ENCODE results near the gene KIF1B.
"Not testable (repeated sequence)": the region's sequence is repeated elsewhere in the genome, so short reads cannot be mapped to it uniquely, and the experiment has no call there.

KIF1B gene

DNA sequence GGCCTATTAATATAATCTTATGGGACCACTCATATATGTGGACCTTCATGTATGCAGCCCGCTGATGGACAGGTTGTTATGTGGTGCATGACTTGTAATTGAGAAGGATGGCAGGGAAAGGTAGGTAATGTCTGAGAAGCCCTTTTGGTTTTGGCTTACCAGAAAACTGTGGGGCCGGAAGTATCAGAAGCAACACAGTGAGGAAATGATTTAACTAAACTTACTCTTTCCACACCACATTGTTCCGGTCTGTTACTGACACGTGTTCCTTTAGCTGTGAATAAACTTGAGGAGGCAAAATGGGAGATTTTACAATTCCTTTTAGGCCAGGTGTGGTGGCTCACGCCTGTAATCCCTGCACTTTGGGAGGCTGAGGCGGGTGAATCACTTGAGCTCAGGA lies 32.4 kb downstream of the KIF1B start:
- no peak for DNase-seq

DNA sequence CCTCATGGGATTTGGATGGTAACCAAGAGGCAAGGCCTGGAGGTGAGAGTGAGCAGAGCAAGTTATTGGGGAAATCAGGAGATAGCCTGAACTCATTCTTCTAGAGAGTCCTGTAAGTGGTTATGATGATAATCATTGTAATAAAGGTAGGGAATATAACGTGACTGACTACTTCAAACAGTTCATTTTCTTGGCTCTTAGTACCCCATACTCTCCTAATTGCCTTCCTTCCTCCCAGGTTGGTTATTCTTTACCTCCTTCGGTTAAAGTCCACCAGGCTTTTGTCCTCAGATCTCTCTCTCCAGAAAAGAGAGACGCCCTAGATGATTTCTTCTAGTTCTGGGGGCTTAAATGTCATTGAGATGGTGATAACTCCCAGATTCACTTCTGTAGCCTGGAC lies 35.3 kb downstream of the KIF1B start:
- no peak for DNase-seq

DNA sequence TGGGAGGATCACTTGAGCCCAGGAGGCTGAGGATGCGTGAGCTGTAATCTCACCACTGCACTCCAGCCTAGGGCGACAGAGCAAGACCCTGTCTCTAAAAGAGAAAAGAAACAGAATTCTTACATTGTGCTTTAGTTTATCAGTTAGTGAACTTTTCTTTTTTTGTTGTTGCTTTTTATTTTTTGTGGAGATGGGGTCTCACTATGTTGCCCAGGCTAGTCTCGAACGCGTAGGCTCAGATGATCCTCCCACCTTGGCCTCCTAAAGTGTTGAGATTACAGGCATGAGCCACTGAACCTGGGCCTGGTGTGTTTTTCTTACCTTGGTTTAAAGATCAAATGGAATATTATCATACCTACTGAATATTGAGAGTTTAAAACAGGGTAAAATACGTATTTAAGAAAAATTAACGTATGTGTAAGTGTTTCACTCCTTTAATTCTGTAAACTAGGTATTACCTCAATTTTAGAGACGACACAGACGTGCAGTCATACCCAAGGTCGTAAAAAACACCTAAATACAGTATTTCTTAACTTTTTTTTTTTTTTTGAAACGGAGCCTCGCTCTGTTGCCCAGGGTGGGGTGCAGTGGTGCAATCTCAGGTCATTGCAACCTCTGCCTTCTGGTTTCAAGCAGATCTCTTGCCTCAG lies 39.6 kb downstream of the KIF1B start:
- no peak for DNase-seq

DNA sequence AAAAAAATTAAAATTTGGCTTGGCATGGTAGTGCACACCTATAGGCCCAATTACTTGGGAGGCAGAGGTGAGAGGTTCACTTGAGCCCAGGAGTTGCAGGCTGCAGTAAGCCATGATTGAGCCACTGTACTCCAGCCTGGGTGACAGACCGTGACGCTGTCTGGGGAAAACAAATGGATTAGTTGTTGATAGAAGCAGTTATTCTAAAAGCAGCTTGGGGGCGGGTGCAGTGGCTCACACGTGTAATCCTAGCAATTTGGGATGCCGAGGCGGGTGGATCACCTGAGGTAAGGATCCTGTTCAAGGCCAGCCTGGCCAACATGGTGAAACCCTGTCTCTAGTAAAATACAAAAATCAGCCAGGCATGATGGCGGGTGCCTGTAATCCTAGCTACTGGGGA lies 40.3 kb downstream of the KIF1B start:
- no peak for DNase-seq

DNA sequence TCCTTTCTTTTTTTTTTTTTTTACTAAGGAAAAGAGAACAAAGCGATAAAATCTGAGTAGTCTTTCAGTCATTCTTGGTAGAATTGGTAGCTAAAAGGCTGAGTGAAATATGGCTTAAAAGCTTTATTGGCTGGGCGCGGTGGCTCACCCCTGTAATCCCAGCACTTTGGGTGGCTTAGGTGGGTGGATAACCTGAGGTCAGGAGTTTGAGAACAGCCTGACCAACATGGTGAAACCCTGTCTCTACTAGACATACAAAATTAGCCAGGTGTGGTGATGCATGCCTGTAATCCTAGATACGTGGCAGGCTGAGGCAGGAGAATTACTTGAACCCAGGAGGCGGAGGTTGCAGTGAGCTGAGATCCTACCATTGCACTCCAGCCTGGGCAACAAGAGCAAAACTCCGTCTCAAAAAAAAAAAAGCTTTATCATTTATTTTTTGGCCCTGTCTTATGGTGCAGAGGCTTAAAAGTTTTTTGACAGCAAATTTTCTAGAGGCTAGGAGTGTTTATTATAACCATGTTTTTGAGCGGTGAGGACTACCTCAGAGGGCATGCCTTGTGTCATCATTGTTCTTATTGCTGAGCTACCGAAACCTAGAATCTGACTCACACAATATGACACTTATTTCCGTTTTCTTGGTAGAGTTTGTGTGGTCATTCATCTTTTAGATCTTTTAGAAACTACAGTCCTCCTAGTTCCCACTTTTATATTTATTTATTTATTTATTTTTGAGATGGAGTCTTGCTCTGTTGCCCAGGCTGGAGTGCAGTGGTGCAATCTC lies 41.1 kb downstream of the KIF1B start:
- DNase-seq, result not testable (repeated sequence)

DNA sequence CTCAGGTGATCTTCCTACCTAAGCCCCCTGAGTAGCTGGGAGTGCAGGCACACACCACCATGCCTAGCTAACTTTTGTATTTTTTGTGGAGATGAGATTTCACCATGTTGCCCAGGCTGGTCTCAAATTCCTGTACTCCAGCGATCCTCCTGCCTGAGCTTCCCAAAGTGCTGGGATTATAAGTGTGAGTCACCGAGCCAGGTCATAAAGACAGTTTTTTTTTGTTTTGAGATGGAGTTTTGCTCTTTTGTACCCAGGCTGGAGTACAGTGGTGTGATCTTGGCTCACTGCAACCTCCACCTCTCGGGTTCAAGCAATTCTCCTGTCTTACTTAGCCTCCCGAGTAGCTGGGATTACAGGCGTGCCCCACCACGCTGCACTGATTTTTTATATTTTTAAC lies 42.1 kb downstream of the KIF1B start:
- DNase-seq, result no peak

DNA sequence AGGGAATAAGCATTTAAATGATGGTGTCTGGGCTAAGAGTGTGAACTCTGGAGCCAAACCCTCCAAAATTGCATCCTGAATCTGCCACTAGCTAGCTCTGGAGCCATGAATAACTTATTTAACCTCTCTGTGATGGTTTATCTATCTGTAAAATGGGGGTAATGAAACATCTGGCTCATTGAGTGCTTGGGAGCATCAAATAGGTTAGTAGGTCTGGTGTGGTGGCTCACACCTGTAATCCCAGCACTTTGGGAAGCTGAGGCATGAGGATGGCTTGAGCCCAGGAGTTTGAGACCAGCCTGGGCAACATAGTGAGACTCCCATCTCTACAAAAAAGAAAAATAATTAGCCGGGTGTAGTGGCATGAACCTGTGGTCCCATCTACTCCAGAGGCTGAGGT lies 42.8 kb downstream of the KIF1B start:
- no peak for DNase-seq

DNA sequence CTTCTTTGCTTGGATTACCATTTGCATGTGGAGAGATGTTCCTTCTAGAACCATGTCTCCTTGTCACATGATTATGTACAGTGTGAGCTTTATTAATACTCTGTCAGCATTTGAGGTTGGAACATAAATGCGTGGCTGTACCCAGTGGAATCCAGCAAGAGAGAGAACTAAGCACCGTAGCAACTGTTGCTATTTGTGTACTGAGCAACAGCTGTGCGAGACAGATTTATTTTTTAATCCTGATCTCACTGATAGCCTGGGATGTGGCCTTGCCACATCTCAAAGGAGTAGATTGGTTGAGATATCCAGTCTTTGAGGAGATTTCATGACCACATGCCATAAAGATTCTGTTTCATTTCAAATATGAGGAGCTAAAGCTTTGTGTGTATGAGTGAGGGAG lies 43.4 kb downstream of the KIF1B start:
- DNase-seq, result no peak

DNA sequence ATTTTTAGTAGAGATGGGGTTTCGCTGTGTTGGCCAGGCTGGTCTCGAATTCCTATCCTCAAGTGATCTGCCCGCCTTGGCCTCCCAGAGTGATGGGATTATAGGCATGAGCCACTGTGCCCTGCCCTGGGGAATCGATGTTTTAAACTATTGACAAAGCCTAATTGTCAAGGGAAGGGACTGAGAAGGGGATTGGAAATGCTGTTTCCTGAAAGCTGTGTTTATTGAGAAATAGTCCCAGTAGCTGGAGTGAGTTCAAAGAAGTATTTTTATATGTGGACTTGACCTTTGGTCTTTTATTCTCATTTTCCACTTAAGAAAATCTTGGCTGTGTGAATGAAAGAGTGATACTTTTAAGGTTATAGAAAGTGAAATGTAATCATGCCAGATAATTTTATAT lies 47.5 kb downstream of the KIF1B start:
- no peak for DNase-seq

DNA sequence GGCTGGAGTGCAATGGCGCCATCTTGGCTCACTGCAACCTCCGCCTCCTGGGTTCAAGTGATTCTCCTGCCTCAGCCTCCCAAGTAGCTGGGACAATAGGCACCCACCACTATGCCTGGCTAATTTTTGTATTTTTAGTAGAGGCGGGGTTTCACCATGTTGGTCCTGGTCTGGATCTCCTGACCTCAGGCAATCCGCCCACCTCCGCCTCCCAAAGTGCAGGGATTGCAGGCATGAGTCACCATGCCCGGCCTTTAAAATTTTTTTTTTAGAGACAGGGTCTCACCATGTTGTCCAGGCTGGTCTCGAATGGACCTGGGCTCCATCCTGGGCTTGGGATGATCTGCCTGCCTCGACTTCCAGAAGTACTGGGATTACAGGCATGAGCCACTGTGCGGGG lies 49.2 kb downstream of the KIF1B start:
- DNase-seq, result not testable (repeated sequence)

DNA sequence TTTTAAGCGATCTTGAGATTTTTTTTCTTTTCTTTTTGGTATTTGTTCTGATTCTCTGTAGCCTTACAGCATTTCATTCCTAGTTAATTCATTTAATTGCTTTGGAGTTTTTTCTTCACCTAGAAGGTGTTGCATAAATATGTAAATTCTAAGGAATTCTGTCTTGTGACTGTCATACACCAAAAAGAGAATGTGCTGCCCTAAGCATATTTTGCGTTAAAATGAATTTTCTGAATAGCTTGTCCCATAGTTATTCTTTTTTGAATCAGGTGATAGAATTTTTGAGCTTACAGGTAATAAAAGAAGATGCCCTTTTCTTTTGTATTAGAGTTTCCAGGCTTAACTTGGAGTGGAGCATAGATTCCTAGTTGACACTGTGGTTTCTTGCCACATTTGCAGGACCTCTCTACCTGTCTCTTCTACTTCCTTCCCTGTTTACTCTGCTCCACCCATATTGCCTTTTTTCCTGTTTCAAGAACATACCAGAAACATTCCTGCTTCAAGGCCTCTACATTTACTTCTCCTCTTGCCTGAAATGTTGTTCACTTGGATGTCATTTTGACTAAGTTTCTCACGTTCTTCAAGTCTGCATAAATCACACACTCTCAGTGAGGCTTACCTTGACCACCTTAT lies 53.2 kb downstream of the KIF1B start:
- no peak for DNase-seq

DNA sequence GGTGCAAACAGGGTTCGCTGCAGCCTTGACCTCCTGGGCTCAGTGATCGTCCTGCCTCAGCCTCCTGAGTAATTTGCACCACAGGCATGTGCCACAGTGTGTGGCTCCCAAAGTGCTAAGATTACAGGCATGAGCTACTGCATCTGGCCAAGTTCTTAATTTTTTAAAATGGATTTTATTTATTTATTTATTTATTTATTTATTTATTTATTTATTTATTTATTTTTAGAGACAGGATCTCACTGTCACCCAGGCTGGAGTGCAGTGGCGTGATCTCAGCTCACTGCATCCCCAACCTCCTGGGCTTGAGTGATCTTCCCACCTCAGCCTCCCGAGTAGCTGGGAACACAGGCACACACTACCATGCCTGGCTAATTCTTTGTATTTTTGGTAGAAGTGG lies 54.7 kb downstream of the KIF1B start:
- no peak for DNase-seq

DNA sequence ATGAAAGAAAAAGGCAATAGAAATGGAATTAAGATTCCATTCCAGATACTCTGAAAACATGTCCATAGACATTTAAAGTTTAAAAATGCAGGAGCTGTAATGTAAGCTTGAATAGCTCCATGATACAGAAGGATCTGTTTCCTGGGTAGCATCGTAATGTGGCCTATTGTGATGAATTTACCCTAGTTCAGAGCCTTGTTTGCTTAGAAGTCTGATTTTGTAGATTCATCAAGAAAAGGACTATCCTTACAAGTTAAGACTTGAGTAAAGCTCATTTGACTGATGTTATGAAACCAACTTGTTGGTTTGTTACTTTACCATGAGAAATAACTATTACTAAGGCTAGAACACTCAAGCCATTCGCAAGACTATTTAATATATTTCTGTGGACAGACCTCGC lies 55.5 kb downstream of the KIF1B start:
- no peak for DNase-seq

DNA sequence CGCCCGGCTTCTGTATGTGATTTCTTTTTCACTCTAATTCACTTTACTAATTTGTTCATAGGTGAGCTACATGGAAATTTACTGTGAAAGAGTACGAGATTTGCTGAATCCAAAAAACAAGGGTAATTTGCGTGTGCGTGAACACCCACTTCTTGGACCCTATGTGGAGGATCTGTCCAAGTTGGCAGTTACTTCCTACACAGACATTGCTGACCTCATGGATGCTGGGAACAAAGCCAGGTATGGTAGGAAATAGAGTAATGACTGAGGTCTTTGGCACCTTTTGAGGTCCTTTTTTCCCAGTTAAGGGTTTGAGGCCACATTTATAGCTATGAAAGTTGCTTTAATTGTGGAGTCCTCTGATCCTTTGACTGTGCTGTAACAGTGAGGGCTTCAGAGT lies 56.9 kb downstream of the KIF1B start:
- no peak for DNase-seq

DNA sequence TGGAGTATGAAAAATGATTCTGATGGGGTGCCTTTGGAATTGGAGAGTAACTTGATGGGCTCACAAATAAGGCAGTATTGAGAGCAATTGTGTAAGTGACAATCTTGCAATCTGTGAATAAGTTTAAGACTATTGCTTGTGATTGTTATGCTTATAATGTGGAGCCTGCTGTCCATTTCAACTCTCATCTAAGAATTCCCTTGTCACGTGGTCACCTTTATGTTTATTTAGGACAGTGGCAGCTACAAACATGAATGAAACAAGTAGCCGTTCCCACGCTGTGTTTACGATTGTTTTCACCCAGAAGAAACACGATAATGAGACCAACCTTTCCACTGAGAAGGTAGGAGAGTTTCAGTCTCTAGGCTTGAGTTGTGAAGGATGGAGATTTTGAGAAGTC lies 57.6 kb downstream of the KIF1B start:
- DNase-seq, result no peak

DNA sequence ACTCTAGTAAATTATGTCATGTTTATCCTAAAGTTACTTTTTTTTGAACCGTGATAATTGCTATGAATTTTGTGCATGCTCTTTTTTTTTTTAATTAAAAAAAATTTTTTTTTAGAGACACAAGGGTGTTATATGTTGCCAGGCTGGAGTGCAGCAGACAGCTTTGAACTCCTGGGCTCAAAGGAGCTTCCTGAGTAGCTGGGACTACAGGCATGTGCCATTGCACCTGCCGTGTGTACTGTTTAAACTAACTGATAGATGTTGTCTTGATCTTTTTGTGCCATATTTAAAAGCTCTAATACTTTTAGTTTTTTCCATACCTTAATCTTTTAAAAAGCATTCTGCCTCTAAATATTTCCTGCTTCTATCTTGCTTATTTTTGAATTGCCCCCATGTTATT lies 60.7 kb downstream of the KIF1B start:
- DNase-seq, result no peak

DNA sequence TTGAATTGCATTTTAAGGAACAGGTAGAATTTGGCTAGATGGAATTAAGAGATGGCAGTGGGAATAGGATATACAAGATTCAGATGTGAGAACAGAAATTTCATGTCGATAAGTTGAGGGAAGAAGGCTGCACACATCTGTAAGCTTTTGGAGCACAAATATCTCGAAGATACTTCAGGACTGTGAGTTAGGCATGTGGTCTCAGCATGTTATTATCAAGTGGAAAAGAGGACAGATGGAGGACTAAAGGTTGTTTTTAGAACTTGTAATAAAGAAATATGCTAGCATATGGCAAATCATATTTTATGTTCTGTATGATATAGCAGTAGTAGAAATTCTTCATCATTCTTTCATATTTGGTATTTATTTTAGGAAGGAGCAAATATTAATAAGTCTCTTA lies 61.5 kb downstream of the KIF1B start:
- no peak for DNase-seq

DNA sequence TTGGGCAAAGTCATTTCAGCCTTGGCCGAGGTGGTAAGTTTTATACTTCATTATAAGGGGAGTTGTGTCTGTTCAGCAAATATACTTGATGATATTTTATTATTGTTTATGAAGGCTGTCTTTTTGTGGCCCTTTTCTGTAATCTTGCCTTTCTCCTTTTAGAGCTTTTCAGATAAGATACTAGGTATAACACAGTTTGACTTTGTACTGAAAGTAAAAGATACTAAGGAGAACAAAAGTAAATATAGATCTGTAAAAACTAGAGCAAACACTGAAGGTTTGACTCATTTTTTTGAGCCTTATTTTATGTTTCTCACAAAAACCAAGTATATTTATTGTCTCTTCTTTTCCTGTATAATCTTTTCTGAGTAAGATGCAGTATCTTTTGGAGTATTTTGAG lies 61.9 kb downstream of the KIF1B start:
- no peak for DNase-seq

DNA sequence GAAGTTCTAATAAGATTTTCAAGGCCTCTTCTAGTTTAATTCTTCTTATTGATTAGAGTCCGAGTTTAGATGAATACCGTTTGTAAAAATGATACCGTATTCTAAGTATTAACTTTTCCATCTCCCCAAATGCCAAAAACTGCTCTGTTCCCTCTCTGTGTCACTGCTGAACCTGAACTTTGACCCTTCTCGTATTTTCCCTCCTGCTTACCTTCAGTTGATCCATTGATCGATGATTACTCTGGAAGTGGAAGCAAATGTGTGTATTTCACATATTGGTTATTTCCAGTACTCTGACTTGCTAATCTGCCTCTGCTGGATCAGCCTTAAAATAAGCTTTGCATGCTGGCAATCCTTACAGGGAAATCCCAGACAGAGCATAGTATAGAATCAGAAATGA lies 68.5 kb downstream of the KIF1B start:
- no peak for DNase-seq

DNA sequence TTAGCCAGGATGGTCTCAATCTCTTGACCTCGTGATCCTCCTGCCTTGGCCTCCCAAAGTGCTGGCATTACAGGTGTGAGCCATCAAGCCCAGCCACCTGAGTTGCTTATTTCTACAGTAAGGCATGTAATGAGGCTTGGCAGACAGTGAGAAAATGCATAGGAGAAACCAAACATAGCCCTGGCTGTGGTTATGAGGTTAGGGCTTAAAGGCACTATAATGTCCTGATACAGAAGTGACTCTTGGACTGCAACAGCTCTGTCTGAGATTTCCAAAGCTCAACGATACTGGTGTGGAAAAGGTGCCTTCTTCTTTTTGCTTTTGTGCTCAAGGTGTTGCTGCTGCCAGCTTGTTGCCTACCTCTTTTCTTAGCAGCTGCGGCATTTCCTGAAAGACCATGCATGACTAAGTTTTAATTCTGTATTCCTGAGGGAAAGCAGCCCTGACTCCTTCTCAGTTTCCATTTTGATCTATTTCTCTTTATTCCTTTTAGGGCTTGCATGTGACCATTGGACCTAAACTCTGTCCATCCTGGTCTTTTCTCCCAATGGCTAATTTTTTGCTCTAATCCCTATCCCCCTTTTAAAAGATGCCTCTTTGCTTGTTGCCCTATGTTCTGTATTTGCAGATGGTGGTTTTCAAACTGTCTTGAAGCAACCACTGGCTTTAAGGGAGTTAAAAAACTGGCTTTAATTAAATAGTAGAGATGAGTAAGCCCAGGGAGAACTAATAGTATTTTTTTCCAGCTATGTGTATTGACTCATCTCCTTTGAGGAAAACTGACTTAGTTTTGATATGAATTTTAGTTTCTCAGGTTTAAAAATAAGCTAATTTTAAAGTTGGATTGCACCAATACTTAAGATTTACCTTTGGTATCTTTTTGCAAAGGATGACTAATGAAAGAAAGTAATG lies 70.3 kb downstream of the KIF1B start:
- DNase-seq, result no peak

DNA sequence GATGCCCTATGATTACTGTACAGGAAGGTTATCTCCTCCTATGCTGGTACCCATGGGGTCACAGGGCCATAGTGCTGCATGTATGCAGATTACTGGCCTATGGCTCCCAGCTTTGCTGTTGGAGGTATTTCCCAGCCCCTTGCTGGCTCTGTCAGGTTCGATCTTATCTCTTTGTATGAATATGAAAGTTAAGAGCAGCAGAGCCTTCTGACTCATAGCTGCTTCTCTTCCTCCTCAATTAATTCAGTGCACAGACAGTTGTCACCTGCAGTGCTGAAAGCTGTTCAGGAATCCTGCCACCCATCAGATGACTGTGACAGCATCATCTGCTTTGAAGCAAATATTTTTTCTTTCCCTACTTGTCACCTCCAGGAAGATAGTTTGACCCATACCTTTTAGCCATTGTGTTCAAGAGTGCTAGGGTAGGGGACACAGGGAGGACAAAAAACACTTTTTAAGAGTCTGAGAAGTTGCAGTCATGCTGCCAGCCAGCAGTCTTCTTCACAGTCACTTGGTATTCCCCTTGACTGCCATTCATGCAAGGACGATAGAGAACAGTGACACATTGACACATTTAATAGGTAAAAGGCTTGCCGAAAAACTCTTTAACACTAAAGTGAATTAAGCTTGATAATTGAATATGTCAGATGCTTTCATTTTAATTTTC lies 73.1 kb downstream of the KIF1B start:
- DNase-seq, result no peak

DNA sequence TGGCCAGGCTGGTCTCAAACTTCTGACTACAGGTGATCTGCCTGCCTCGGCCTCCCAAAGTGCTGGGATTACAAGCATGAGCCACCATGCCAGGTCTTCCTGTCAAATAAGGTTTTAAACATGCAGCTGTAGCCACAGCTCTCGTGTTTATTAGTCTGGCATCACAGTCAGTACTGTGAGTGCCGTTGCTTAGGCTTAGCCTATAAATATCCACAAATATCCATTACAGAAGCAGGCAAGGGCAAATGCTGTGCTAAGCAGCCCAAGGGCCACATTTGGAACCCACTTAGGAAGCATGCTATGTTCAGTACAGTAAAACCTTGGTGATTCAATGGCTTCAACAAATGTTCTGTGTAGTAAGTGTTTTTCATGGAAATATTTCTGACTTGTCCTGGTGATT lies 75.9 kb downstream of the KIF1B start:
- no peak for DNase-seq
